GM19193 (cell line): ENCODE results near the gene GKN1.

Experiments used
- POLR2A ChIP-seq: IDR thresholded peaks from 4 replicates; pipeline ENCODE4 v1.6.1; 2011; ENCODE audit not compliant: insufficient read depth, insufficient read length; ENCODE audit errors: extremely low read depth

Gene GKN1, protein sequence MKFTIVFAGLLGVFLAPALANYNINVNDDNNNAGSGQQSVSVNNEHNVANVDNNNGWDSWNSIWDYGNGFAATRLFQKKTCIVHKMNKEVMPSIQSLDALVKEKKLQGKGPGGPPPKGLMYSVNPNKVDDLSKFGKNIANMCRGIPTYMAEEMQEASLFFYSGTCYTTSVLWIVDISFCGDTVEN

DNA sequence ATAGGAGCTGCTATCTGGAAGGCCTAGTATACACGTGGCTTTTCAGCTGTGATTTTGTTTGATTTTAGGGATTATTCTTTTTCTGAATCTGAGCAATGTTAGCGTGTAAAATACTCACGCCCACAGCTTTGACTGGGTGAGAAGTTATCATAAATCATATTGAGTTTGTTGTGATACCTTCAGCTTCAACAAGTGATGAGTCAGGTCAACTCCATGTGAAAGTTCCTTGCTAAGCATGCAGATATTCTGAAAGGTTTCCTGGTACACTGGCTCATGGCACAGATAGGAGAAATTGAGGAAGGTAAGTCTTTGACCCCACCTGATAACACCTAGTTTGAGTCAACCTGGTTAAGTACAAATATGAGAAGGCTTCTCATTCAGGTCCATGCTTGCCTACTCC is at the start of gene GKN1:
Gene GKN1 (plus strand): TSS at position 386 of the 400 bp plus-strand sequence. CDS start 42 bp downstream, outside the sequence.
- no peak for TF ChIP-seq POLR2A

DNA sequence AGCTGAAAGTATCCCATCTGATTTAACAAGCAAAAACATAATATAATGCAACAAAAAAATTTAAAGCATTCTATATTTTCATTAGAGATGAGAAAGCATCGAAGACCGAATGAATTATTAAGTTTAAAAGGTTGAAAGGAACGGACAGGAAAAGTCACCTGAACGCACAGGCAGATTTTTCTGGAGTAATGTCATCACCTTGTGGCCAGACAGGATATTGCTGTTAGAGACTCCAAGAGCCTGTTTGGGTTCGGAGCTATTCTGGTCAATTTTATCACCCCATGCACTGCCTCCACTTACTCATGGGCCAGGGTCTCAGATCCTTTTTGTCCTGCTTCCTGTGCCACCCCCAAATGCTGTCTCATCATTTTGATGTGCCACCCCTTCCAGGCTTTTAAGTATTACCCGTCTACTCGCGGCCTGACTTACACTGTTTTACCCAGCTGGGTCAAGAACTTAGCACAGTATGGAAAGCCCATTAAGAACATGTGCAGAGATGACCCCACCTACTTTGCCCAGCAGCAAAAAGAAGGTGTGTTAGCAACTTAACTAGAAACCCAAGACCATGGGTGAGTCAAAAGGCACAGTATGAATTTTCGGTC is 49.0 kb upstream of the GKN1 start:
- TF ChIP-seq POLR2A = no peak

DNA sequence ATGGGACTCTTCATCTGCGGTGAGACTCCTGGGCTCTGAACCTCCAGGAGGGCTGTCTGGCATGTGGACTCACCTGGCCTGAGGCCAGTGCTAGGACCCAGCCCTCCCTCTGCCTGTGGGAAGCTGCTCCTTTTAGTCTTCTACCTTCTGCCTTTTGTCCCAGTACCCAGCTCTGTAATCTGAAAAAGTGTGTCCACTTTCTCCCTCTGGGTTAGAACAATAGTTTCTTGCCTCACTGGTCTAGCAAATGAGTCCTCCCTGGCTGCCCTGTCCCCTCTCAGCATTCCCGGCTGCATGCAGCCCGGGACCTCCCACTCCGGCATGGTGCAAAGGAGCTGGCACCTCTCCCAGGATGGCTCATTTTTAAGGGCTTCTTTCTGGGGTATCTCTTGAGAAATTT is 47.6 kb upstream of the GKN1 start:
- no peak for TF ChIP-seq POLR2A

DNA sequence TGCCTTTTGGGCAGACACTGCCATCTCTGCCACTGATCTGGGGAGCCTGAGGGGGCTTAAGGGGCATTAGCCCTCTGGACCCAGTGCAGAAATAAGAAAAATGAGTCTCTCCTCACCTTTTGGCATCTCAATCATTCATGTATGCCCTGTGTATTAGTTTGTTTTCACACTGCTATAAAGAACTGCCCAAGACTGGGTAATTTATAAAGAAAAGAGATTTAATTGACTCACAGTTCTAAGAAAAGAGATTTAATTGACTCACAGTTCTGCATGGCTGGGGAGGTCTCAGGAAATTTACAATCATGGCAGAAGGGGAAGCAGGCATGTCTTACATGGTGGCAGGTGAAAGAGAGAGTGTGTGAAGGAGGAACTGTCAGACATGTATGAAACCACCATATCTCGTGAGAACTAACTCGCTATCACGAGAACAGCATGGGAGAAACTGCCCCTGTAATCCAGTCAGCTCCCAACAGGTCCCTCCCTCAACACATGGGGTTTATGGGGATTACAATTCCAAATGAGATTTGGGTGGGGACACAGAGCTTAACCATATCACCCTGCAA is 43.2 kb upstream of the GKN1 start:
- no peak for TF ChIP-seq POLR2A

DNA sequence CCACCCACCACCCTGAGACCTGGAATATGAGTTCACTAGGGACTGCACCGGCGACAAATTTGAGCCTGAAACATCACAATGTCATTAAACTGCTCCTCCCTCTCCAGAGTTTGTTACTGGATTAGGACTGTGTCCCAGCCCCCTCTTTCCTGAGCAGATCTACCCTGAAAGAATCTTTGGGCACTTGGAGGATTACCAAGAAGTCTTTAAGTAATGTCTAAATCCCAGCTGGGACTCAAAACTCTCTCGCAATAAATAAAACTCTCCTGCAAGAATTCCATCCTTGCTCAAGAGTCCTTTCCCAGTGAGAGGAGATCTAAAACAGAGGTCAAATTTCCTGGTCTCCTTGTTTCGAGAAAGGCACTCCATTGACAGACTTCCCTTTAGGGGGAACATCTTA is 42.6 kb upstream of the GKN1 start:
- no peak for TF ChIP-seq POLR2A

DNA sequence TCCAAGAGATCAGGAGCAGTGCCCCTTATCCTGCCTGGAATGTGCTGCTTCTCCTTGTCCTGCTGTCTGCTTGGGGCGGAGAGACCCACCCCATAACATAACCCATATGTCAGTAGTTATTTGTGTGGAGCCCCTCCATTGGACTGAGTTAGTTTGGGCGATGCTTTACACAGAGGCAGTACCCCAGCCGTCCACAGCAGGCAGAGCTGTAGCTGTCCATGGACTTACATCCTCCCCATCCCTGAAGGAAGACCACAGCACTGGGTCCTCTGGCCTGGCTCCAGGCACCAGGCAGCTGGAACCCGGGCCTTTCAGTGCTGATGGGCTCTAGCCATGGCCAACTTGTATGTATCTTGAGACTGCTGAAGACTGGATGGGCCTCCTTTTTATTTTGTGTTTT is 42.0 kb upstream of the GKN1 start:
- TF ChIP-seq POLR2A = no peak

DNA sequence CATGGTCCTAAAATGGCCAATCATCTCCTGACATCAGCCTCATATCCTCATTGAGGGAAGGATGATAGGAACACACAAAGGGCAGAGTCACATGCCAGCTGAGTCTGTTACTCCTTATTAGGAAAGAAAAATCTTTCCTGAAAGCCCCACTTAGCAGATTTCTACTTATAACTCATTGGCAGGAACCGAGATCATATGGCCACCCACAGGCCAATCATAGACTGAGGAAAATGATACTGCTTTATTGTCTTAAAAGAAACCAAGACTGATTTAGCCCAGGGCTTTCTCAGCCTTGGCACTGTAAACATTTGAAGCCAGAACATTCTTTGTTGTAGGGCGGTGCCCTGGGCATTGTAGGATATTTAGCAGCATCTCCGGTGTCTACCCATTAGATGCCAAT is 40.4 kb upstream of the GKN1 start:
- TF ChIP-seq POLR2A = no peak

DNA sequence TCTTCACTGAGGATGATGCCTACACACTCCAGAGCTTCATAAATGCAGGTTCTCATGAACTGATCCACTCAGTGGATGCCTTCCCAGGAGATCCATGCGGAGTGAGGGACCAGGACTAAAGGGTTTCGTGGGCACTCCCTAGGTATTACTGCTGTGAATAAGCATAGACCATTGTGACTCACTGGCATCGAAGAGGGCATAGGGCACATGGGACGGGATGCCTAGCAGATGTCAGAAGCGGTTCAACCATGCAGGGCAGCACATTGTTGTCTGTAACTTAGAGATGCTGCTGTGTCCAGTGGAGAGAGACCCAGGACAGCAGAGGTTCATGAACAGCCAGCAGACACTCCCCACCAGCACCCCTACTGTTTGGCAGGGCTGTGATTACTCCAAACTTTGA is 39.0 kb upstream of the GKN1 start:
- TF ChIP-seq POLR2A = no peak

DNA sequence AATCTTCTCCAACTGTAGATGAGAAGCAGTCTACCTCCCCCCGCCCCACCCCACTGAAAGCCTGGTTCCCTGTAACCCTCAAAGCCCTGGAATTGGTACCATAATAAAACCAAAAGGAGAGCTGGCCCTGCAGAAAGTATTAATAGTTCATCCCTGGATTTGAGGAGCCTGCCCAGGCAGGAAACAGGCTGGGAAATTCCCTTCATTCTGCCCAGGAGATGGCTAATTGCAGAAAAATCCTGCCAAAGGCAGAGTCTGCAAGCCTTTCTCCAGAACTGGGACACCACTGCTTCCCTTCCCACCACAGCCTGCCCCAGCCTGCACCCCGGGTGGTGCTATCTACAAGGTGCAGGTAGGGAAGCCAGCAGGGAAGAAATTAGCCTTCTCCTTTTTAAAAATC is 38.0 kb upstream of the GKN1 start:
- TF ChIP-seq POLR2A = no peak

DNA sequence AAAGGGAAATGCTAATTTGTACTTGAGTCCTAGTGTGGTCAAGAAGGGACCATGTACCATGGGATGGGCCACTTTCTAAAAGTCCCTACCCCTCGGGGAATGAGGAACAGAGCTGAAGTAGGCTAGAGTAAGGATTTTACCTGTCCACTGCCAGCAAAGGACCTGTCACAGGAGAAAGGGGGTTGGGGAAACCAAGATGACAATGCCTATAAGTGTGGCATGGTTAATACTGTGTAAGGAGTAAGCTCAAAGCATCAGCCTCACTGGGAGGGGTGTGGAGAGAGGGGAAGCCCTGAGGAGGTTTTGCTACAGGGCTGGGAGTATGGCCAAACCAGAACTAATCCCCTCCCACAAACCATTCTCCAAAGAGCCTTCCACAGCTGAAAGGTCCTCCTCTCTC is 37.5 kb upstream of the GKN1 start:
- TF ChIP-seq POLR2A = no peak

DNA sequence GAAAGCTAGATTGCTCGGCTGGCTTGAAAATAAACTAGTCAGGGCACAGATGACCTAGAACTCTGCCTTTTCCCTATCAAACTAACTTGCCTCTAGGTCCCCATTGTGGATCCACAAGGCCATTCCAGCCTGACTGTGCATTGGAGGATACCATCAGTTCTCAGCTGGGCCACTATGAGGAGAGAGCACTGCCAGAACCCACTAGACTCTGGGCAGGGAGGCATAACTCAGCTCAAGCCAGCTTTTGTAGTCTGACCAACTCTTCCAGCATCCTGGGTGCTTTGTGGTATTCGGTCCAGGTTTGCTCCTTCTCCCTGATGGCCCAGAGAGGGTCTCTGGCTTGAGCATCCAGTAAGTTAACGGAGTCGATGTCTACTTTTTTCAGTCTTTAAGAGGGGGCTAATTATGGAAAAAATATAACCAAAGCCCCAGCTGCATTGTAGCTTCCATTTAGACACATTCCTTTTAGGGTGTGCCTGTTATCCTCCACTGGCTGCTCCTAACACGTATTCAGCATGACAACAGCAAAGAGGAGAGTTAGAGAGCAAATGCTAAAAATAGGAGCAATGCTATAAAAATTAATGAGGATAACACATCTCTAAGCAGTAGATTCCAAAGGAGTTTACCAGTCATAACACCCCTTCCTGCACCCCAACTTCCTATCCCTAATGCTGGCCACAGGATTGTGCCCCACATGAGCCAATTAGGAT is 36.9 kb upstream of the GKN1 start:
- no peak for TF ChIP-seq POLR2A

DNA sequence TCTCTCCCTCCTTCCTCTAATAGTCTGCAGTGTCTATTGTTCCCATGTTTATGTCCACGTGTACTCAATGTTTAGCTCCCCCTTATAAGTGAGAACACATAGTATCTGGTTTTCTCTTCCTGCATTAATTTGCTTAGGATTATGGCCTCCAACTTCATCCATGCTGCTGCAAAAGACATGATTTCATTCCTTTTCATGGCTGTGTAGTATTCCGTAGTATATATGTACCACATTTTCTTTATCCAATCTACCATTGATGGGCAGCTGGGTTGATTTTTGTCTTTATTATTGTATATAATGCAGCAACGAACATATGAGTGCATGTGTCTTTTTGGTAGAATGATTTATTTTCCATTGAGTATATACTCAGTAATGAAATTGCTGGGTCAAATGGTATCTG is 35.5 kb upstream of the GKN1 start:
- TF ChIP-seq POLR2A = no peak

DNA sequence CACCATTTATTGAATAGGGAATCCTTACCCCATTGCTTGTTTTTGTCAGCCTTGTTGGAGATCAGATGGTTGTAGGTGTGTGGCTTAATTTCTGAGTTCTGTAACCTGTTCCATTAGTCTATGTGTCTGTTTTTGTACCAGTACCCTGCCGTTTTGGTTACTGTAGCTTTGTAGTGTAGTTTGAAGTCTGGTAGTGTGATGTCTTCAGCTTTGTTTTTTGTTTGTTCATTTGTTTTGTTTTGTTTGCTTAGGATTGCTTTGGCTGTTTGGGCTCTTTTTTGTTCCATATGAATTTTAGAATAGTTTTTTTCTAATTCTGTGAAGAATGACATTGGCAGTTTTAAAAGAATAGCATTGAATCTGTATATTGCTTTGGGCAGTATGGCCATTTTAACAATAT is 34.5 kb upstream of the GKN1 start:
- no peak for TF ChIP-seq POLR2A

DNA sequence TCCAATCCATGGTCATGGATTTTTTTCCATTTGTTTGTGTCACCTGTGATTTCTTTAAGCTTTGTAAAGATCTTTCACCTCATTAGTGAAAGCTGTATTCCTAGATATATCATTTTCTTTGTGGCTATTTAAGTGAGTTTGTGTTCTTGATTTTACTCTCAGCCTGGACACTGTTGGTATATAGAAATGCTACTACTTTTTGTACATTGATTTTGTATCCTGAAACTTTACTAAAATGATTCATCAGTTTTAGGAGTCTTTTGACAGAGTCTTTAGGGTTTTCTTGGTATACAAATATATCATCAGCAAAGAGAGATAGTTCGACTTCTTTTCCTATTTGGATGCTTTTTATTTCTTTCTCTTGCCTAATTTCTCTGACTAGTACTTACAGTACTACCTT is 34.1 kb upstream of the GKN1 start:
- no peak for TF ChIP-seq POLR2A

DNA sequence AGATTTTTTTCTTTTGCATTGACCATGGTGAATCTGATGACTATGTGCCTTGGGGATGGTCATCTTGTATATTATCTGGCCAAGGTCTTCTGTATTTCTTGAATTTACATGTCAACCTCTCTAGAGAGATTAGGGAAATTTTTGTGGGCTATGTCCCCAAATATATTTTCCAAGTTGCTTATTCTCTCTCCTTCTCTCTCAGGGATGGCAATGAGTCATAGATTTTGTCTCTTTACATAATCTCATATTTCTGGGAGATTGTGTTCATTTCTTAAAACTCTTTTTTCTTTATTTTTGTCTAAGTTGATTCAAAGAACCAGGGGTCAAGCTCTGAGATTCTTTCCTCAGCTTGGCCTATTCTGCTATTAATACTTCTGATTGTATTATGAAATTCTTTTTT is 31.6 kb upstream of the GKN1 start:
- no peak for TF ChIP-seq POLR2A
